Neural crest cell (in vitro differentiated cells): ENCODE measurements around the gene SPRED3. TPM values are rescaled to one million over a fixed set of nuclear protein-coding genes. Genes with fewer than 3 reads are reported as not detected.

ENCODE experiments used
- DNase-seq: peaks from one replicate; pipeline ENCODE4 v3.0.0; 2021; ENCODE audit warnings: low read depth, mixed read lengths, low spot score
- H3K27ac Mint-ChIP-seq: one replicate; pipeline ENCODE4 v1.8.0; 2021; ENCODE audit warnings: mild to moderate bottlenecking, mixed read lengths; ENCODE audit not compliant: unreplicated experiment
- H3K27me3 Mint-ChIP-seq: 2 replicates; pipeline ENCODE4 v1.8.0; 2021; ENCODE audit warnings: low read depth, mild to moderate bottlenecking, mixed read lengths
- H3K36me3 Mint-ChIP-seq: 2 replicates; pipeline ENCODE4 v1.8.0; 2021; ENCODE audit warnings: low read depth, mild to moderate bottlenecking, mixed read lengths
- H3K4me1 Mint-ChIP-seq: 2 replicates; pipeline ENCODE4 v1.8.0; 2021; ENCODE audit warnings: mixed read lengths
- H3K4me3 Mint-ChIP-seq: one replicate; pipeline ENCODE4 v1.8.0; 2021; ENCODE audit warnings: mild to moderate bottlenecking, mixed read lengths
- H3K9me3 Mint-ChIP-seq: 2 replicates; pipeline ENCODE4 v1.8.0; 2021; ENCODE audit warnings: mixed read lengths
- CTCF ChIP-seq: fragments of 200-600 bp; sonication (generic); conservative IDR thresholded peaks from 2 replicates; pipeline ENCODE4 v1.5.0; 2021; ENCODE audit warnings: antibody characterized with exemption, mild to moderate bottlenecking
- total RNA-seq: library from RNA; stranded (reverse); gene quantifications from 2 replicates; pipeline ENCODE4 v1.2.1, GENCODE V29; 2021

SPRED3 gene
- total RNA-seq, 1 donor from 2014 or later, result 12.0 TPM

GRCh38 chr19:38420935-38421334 lies 32.4 kb downstream of the SPRED3 start:
- no peak for DNase-seq
- no peak overlapping the region for H3K27ac Mint-ChIP-seq
- no peaks in the 10 kb centered on the region for H3K9me3 Mint-ChIP-seq
- TF ChIP-seq CTCF, result no peak
- H3K27me3 Mint-ChIP-seq, result peaks cover 28% of the 10 kb centered on the region
- H3K36me3 Mint-ChIP-seq, result no peaks in the 10 kb centered on the region
- H3K4me3 Mint-ChIP-seq, result no peak overlapping the region
- peaks cover 12% of the 10 kb centered on the region for H3K4me1 Mint-ChIP-seq

- Mint-ChIP-seq H3K9me3 (no peaks in the 10 kb centered on the region), H3K36me3 (no peaks in the 10 kb centered on the region), H3K27ac (no peak overlapping the region), H3K4me1 (peaks cover 16% of the 10 kb centered on the region), H3K4me3 (no peak overlapping the region), H3K27me3 (peaks cover 25% of the 10 kb centered on the region)
- no peak for DNase-seq
- TF ChIP-seq CTCF, result no peak
Observed at GRCh38 chr19:38421856-38422255, 33.4 kb downstream of the SPRED3 start.

- Mint-ChIP-seq H3K27me3 (peaks cover 19% of the 10 kb centered on the region), H3K9me3 (no peaks in the 10 kb centered on the region), H3K4me1 (peaks cover 11% of the 10 kb centered on the region), H3K36me3 (no peaks in the 10 kb centered on the region), H3K27ac (no peak overlapping the region), H3K4me3 (no peak overlapping the region)
- TF ChIP-seq CTCF, result no peak
- no peak for DNase-seq
Observed at GRCh38 chr19:38422438-38422837, 33.9 kb downstream of the SPRED3 start.

- Mint-ChIP-seq H3K4me1 (peaks cover 4% of the 10 kb centered on the region), H3K27ac (peak overlapping the region; percentile 19), H3K4me3 (no peak overlapping the region), H3K9me3 (no peaks in the 10 kb centered on the region), H3K27me3 (peaks cover 5% of the 10 kb centered on the region), H3K36me3 (no peaks in the 10 kb centered on the region)
- TF ChIP-seq CTCF, result no peak
- DNase-seq, result no peak
Observed at GRCh38 chr19:38424272-38424671, 35.8 kb downstream of the SPRED3 start.

GRCh38 chr19:38425222-38425809 lies 36.8 kb downstream of the SPRED3 start:
- DNase-seq, result no peak
- TF ChIP-seq CTCF, result no peak
- Mint-ChIP-seq H3K4me3 (no peak overlapping the region), H3K27me3 (peaks cover under 1% of the 10 kb centered on the region), H3K4me1 (peaks cover 4% of the 10 kb centered on the region), H3K9me3 (no peaks in the 10 kb centered on the region), H3K27ac (no peak overlapping the region), H3K36me3 (no peaks in the 10 kb centered on the region)
